ENCODE data around the gene ABCA13.

ABCA13 gene

DNA sequence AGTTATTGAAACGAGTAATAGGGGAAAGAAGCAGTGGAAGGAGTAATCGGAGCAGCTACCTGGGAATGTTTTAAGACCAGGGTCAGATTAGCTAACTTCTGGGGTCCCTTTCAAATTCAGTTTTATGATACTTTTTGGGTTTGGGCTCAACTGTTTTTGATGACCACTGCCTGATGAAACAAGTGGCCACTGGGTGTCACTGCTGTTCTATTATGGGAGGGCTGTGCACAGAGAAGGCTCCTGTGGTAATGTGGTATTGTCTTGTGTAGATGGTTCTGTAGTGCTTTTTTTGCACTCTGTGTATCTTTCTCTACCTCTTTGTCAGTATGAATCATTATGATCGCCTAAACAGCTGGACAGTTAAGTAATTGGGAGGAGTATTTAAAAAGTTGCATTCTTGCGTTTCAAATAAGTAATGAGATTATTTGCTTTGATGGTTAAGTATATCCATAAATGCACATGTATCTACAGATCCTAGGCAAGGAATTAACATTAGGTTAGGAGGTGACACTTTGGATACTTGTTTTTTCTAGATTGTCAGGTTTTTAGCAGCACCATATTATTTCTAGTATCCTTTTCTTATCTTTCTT is 128.4 kb downstream of the ABCA13 start:
- peak; percentile 76 for DNase-seq

- DNase-seq = no peak
These were observed 129.0 kb downstream of the ABCA13 start for GRCh38 chr7:48300301-48300700.

DNA sequence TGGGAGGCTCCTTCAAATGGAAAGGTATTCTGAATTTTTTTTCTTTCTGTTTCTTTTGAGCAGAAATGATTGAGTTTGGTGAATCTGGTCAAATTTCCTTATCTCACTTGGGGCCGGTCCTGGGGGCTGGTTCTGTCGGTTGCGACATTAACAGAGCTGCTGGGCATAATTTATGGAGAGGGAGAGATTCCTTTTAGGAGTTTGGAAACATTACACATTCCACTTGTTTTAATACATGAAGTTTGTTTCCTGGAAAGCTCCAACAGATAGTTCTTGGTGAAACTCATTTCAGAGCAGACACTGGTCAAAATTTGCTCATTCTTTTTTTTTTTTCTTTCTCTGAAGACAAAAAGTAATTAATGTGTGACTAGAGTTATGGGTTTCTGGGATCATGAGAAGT is 129.9 kb downstream of the ABCA13 start:
- DNase-seq = no peak

GRCh38 chr7:48304641-48305040 is 133.4 kb downstream of the ABCA13 start:
- no peak for DNase-seq

DNA sequence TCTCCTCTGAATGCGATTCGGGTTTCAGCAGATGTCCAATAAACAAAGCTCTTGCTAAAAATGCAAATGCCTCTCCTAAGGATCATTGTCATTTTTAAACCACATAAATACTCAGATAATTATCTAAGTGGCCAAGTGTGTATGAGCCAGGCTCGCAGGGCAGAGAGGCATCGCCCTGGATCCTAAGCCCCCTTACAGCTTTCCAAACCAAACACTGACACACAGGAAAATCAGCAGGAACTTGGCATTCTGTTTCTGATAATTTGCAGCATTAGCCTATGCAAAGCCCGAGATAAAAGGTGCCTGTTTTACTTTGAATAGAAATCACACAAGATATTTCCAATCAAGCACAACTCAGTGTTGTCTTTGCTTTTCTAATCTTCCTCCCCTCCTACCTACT is 134.4 kb downstream of the ABCA13 start:
- no peak for DNase-seq

GRCh38 chr7:48307041-48307714 is 135.9 kb downstream of the ABCA13 start:
- DNase-seq = no peak

- no peak for DNase-seq
These were observed 138.5 kb downstream of the ABCA13 start for GRCh38 chr7:48309720-48310119.

DNA sequence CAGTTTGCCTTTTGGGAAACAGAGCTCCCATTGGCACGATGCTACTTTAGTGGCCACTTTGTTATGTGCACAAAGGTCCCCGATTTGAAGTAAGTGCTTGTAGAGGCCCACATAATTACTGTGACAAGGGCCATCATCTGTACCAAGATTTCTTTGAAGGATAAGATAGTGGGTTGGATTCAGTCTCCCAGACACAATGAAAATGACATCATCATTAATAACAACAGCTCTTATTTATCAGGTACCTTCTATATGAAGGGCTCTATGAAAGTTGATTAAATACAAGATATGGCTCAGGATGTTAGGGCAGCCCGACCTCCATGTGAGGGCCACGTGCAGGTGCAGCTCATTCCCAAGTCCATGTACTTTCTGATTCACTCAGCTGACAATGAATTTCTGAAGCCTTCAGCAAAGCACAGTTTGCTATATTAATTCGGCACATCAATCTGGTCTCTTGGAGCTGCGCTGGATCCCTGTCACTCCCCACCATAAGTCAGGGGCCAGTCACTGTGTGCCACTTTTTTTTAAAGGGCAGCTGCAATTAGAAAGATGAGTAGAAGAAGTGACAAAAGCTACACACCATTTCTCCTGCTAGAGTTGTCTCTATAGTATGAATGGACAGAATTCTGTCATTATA is 140.3 kb downstream of the ABCA13 start:
- no peak for DNase-seq

DNA sequence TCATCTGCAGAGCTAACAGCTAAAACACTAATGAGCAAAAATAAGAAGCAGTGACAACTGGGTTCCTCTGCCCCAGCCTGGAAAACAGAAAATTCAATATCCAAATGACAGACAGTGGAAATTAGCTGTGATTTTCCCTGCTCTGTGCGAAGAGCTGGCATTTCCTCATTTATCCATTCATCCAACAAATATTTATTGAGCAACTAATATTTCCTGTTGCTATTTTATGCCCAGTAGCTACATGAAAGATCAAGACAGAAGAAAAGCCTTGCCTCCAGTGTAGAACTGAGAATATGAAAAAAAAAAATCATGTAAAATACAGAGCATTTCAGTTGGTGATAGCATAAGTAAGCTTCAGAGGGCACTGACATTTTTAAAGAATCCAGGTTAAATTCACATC is 140.9 kb downstream of the ABCA13 start:
- no peak for DNase-seq

DNA sequence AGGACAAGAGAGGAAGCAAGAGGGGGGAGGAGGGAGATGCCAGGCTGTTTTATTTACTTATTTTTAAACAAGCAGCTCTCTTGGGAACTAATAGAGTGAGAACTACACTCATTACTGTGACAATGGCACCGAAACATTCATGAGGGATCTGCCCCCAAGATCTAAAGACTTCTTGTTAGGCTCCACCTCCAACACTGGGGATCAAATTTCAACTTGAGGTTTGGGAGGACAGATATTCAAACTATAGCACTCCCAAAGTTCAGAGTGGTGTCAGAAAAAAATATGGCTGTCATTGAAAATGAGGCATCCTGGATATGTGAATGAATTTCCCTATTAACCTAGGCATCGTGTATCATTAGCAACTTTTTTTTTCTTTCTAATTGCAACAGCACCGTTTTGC is 145.5 kb downstream of the ABCA13 start:
- no peak for DNase-seq

DNA sequence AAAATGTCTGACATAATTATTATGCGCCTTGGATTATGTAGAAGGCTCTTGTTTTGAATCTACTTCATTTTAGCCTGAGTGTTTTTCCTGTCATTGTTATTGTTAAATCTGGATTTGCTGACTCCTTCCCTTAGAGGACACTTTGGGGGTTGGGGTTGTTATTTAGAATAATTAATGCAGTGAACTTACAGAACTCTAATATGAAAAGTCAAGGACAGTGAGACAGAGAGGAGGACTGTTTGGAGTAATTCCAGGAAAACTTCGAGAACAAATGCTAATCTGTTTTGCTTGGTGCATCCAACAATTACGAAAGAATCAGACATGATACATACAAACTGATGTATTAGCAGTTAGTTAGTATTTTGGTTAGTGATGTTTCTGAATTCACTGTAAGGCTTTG is 146.1 kb downstream of the ABCA13 start:
- no peak for DNase-seq

DNA sequence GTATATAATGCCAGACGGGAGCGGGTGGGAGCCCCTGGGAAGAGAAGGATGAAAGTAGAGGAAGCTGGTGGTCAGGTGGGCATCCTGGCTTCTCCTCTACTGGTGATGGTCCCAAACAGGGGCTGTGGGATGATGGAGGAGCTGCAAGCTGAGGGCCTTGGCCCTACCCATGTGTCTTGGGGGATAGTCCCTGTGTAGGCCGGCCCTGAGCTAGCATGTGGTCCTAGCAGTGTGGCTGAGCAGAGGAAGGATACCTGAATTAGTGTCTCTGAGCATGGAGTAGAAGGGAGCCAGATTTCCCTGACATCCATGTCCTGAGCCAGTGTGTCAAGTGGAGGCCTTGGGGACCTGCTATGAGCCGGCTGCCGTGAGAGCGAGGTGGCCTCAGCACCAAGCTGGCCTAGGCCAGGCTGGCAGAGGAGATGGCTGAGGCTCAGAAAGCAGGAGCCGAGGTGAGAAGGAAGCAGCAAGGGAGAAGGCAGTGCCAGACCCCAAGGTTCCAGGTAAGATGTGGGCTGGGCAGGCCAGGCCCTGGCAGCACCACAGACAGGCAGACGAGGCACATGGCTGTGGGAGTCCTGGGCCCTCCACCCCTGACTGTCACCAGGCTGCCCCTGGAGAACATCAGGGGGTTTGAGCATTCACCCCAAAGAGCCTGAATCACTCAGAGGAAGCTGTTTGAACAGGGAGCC is 150.2 kb downstream of the ABCA13 start:
- DNase-seq = no peak

- peak; percentile 44 for DNase-seq
These were observed 165.9 kb downstream of the ABCA13 start for GRCh38 chr7:48337012-48337621.

DNA sequence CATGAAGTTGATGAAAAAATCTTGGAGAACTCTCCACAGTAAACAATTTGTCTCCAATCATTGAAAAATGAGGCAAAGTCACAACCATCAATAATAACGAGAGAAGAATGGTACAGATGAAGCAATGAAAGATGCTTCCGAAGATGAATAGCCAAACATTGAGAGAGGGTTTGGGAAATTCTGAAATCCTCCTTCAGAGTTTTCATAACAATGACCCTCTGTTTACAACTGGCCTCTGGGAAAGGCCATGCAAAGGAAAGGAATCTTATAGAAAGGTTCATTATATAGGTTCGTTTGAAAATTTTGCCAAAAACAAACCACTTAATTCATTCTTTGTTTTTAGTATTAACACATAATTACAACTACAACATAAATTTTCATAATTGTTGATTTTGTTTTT is 166.5 kb downstream of the ABCA13 start:
- no peak for DNase-seq

DNA sequence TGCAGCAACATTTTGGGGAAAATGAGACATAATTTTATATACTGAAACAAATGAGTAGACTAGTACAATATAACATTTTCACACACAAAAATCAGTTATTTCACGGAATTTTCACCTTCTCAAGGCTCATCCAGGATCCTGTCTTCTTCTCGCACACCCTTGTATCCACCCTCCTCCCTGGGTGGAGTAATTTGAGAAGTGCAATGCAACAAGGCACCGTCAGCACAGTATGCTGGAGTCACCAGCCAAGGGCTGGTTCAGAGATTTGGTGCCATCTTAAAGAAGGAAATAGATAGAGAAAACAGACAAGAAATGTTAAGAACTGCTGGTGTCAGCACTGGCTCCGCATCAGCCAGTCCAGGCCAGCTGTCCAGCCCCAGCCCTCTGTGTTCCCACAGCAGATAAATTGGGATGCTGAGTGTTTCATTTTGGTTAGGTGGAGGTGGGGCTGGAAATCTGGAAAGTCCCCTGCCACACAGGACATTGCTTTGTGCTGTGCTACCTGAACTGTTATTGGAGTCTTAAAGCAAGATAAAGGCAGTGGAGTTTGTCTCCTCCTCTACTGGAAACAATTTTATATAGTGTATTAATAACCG is 176.1 kb downstream of the ABCA13 start:
- DNase-seq = no peak

DNA sequence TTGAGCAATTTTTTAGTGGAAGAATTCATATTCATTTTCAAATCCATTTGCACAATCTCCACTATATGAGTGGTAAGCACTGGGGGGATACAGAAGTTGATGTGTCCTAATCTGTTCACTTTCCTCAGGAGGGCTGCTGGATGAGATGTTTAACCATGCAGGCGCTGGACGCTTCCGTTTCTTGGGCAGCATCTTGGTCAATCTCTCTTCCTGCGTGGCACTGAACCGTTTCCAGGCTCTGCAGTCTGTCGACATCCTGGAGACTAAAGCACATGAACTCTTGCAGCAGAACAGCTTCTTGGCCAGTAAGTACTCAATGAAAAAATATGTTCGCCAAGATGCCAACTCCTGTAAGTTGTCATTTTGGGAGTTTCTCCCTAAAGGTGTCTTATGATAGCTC is 179.3 kb downstream of the ABCA13 start:
- DNase-seq = peak; percentile 35

DNA sequence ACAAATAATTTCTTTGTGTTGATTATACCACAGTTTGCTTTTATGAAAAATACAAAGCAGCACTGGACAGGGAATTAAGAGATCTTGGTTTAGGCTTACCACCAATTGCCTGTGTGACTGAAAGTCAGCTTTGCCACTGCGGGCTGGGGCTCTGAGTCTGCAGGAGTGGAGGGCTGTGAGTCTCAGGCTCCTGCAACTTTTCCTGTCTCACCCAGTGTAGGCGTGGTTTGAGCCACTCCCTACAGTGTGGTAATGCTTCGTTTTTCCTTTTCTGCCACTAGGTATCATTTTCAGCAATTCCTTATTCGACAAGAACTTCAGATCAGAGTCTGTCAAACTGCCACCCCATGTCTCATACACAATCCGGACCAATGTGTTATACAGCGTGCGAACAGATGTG is 180.6 kb downstream of the ABCA13 start:
- DNase-seq = peak; percentile 21

GRCh38 chr7:48355346-48355745 is 184.1 kb downstream of the ABCA13 start:
- no peak for DNase-seq

- DNase-seq = no peak
These were observed 189.3 kb downstream of the ABCA13 start for GRCh38 chr7:48360574-48360973.

- DNase-seq = no peak
These were observed 191.9 kb downstream of the ABCA13 start for GRCh38 chr7:48363174-48363573.

DNA sequence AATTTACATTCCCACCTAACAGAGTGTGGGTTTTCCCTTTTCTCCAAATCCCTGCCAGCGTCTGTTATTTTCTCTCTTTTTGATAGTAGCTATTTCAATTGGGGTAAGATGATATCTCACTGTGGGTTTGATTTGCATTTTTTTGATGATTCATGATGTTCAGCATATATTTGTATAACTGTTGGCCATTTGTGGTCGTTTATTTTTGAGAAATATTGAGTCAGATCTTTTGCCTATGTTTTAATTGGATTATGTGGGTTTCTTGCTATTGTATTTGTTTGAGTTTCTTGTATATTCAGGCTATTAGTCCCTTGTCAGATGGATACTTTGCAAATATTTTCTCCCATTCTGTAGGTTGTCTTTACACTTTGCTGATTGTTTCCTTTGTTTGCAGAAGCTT is 193.8 kb downstream of the ABCA13 start:
- no peak for DNase-seq

GRCh38 chr7:48366096-48366495 is 194.8 kb downstream of the ABCA13 start:
- DNase-seq = no peak

DNA sequence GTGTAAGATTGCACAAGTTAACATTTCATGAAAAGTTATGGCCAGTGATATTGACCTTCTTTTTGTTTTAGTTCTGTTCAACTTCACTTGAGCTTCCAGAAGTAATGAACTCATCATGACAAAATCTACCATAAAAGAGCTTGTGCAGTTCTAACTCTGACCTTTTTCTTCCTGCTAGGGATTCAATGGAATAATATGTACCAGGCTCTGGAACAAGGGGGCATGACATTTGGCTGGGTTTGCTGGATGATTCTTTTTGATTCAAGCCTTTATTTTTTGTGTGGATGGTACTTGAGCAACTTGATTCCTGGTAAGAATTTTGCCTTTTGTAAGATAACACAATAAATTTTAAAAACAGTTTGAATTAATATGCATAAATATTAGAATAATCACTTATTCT is 205.0 kb downstream of the ABCA13 start:
- no peak for DNase-seq
